ENCODE measurements around the gene TRPV6. TPM values are rescaled to one million over a fixed set of nuclear protein-coding genes. Genes with fewer than 3 reads are reported as not detected.

The TRPV6 gene
- total and polyA plus RNA-seq, 2 experiments from 2014 or later = 1.9 TPM; not detected in 1

GRCh38 chr7:142867398-142868187 lies 18.0 kb downstream of the TRPV6 start:
- H3K27me3 ChIP-seq = no peaks in the 10 kb centered on the region
- no peak for TF ChIP-seq CTCF (IDR thresholded peaks at IDR 0.05; ENCODE audit: low read depth, low read length)
- H3K4me1 ChIP-seq (ENCODE audit: low read depth) = no peaks in the 10 kb centered on the region
- H3K27ac ChIP-seq = no peak overlapping the region
- H3K9me3 ChIP-seq (ENCODE audit: low read depth) = no peaks in the 10 kb centered on the region
- no peak overlapping the region for H3K4me3 ChIP-seq
- H3K36me3 ChIP-seq = no peaks in the 10 kb centered on the region
- no peak for DNase-seq (ENCODE audit: low read depth in 1 of 2, low spot score in 1 of 2)

GRCh38 chr7:142867097-142867378 lies 18.5 kb downstream of the TRPV6 start:
- Histone ChIP-seq H3K9me3 (ENCODE audit: low read depth) (no peaks in the 10 kb centered on the region), H3K27ac (no peak overlapping the region), H3K4me3 (no peak overlapping the region), H3K27me3 (no peaks in the 10 kb centered on the region), H3K4me1 (ENCODE audit: low read depth) (no peaks in the 10 kb centered on the region), H3K36me3 (no peaks in the 10 kb centered on the region)
- no peak for TF ChIP-seq CTCF (IDR thresholded peaks at IDR 0.05; ENCODE audit: low read depth, low read length)
- no peak for DNase-seq (ENCODE audit: low read depth in 1 of 2, low spot score in 1 of 2)

- Histone ChIP-seq H3K27me3 (no peaks in the 10 kb centered on the region), H3K4me1 (ENCODE audit: low read depth) (no peaks in the 10 kb centered on the region), H3K27ac (no peak overlapping the region), H3K9me3 (ENCODE audit: low read depth) (no peaks in the 10 kb centered on the region), H3K4me3 (no peak overlapping the region), H3K36me3 (no peaks in the 10 kb centered on the region)
- peak; percentile 33 to 57 for DNase-seq (ENCODE audit: low read depth in 1 of 2, low spot score in 1 of 2)
- peak; percentile 72 for TF ChIP-seq CTCF (IDR thresholded peaks at IDR 0.05; ENCODE audit: low read depth, low read length)
Observed at GRCh38 chr7:142866361-142867096, 19.0 kb downstream of the TRPV6 start.

GRCh38 chr7:142865766-142866165 lies 19.8 kb downstream of the TRPV6 start:
- Histone ChIP-seq H3K27ac (no peak overlapping the region), H3K36me3 (no peaks in the 10 kb centered on the region), H3K4me1 (ENCODE audit: low read depth) (peaks cover 3% of the 10 kb centered on the region), H3K27me3 (no peaks in the 10 kb centered on the region), H3K4me3 (no peak overlapping the region), H3K9me3 (ENCODE audit: low read depth) (no peaks in the 10 kb centered on the region)
- no peak for TF ChIP-seq CTCF (IDR thresholded peaks at IDR 0.05; ENCODE audit: low read depth, low read length)
- DNase-seq (ENCODE audit: low read depth in 1 of 2, low spot score in 1 of 2) = no peak

- Histone ChIP-seq H3K27me3 (no peaks in the 10 kb centered on the region), H3K4me3 (no peak overlapping the region), H3K27ac (no peak overlapping the region), H3K36me3 (no peaks in the 10 kb centered on the region), H3K9me3 (ENCODE audit: low read depth) (no peaks in the 10 kb centered on the region), H3K4me1 (ENCODE audit: low read depth) (peaks cover 9% of the 10 kb centered on the region)
- no peak for TF ChIP-seq CTCF (IDR thresholded peaks at IDR 0.05; ENCODE audit: low read depth, low read length)
- DNase-seq (ENCODE audit: low read depth in 1 of 2, low spot score in 1 of 2) = no peak
Observed at GRCh38 chr7:142864980-142865747, 20.4 kb downstream of the TRPV6 start.

Measured in cardiac muscle cell (in vitro differentiated cells and primary cell).